GM15510 (cell line): ENCODE results near the gene DLEC1.

Source experiments
- POLR2A ChIP-seq: IDR thresholded peaks from 3 replicates; pipeline ENCODE4 v1.6.1; 2011; ENCODE audit warnings: borderline replicate concordance; ENCODE audit not compliant: insufficient read length; ENCODE audit errors: extremely low read depth

DLEC1 gene, protein sequence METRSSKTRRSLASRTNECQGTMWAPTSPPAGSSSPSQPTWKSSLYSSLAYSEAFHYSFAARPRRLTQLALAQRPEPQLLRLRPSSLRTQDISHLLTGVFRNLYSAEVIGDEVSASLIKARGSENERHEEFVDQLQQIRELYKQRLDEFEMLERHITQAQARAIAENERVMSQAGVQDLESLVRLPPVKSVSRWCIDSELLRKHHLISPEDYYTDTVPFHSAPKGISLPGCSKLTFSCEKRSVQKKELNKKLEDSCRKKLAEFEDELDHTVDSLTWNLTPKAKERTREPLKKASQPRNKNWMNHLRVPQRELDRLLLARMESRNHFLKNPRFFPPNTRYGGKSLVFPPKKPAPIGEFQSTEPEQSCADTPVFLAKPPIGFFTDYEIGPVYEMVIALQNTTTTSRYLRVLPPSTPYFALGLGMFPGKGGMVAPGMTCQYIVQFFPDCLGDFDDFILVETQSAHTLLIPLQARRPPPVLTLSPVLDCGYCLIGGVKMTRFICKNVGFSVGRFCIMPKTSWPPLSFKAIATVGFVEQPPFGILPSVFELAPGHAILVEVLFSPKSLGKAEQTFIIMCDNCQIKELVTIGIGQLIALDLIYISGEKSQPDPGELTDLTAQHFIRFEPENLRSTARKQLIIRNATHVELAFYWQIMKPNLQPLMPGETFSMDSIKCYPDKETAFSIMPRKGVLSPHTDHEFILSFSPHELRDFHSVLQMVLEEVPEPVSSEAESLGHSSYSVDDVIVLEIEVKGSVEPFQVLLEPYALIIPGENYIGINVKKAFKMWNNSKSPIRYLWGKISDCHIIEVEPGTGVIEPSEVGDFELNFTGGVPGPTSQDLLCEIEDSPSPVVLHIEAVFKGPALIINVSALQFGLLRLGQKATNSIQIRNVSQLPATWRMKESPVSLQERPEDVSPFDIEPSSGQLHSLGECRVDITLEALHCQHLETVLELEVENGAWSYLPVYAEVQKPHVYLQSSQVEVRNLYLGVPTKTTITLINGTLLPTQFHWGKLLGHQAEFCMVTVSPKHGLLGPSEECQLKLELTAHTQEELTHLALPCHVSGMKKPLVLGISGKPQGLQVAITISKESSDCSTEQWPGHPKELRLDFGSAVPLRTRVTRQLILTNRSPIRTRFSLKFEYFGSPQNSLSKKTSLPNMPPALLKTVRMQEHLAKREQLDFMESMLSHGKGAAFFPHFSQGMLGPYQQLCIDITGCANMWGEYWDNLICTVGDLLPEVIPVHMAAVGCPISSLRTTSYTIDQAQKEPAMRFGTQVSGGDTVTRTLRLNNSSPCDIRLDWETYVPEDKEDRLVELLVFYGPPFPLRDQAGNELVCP (N-terminal part only)

DNA sequence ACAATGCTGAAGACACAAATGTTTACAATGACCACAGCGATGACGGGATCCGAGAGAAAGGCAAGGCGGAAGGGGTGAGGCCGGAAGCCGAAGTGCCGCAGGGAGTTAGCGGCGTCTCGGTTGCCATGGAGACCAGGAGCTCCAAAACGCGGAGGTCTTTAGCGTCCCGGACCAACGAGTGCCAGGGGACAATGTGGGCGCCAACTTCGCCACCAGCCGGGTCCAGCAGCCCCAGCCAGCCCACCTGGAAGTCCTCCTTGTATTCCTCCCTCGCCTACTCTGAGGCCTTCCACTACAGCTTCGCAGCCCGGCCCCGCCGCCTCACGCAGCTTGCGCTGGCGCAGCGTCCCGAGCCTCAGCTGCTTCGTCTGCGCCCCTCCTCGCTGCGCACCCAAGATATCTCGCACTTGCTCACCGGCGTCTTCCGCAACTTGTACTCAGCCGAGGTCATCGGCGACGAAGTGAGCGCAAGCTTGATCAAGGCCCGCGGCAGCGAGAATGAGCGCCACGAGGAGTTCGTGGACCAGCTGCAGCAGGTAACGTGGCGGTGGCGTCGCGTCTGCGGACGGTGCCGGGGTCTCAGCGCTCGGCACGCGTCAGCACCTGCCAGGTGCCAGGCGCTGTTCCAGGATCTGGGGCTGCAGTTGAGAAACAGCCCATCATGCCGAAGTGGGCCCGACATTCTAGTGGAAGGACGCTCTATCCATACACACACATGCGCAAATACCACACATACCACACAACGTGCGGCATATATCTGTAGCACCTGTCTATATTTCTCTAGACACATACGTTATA is at the start of gene DLEC1:
Gene DLEC1 (plus strand): TSS at position 108 of the 798 bp plus-strand sequence. CDS start 18 bp downstream, at position 126.
- no peak for TF ChIP-seq POLR2A

DNA sequence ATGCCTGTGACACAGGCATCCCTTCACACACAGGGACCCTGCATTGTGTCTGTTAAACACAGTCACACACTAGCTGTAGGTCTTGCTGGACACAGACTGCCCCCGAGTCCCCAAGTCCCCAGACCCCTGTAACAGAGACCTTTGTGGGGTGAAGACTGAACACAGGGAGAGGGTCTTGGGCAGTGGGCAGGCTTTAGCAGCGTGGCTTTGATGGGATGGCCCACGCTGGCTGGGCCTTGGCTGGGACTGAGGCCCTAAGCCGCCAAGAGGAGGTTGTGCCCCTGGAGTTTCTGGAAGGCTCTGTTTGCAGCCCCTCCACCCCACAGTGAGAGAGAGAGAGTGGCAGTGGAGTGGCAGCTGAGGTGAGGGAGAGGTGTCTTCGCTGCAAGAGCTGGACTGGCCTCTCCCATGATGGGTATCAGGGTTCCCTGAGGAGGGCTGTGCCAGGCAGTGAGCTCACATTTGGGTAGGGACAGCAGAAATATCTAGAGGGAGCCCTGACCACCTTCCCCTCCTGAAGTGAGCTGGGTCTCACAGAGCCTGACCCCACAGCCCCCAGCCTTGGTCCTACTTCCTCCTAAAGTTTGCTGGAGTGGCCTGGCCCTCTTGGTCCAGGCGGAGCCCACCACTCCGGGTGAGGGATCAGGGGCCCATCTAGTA is 49.1 kb upstream of the DLEC1 start:
- TF ChIP-seq POLR2A, result no peak

DNA sequence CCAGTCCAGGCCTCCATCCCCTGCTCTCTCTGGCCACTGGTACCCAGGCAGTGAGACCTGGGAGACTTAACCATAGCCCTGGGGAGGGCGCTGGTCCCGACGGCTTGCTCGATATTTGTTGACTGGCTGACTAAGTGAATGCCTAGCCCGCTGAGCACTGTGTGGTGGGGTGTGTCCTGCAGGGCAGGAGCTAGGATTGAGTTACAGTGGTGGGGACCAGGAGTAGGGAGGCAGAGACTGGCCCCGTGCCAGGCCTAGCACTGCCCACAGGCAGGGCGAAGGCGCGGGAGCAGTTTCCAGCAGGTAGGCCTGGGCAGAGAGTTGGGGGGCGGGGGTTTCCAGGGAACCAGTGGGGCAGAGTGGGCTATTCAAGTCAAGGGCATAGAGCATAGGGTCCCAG is 48.5 kb upstream of the DLEC1 start, which contains the start of gene VILL:
Gene VILL (plus strand): TSS at position 260 of the 400 bp plus-strand sequence. CDS start 2,887 bp downstream, outside the sequence.
- no peak for TF ChIP-seq POLR2A

DNA sequence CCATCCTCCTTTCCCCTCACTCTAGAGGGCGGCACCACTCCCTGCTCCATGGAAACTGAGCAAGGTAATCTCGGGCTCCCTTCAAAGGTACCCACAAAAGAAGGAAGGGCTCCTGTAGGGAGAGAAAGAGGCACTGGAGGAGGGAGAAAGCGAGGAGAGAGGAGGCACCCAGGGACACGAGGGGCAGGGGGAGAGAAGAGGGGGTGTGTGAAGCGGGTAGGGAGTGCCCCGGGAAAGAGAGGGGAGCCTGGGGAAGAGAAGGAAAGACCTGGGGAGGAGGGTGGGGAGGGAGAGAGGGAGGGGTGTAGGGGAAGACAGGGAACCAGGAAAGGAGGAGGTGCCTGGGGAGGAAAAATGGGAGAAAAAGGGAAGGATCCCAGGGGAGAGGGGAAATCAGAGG is 47.9 kb upstream of the DLEC1 start:
- TF ChIP-seq POLR2A, result no peak

DNA sequence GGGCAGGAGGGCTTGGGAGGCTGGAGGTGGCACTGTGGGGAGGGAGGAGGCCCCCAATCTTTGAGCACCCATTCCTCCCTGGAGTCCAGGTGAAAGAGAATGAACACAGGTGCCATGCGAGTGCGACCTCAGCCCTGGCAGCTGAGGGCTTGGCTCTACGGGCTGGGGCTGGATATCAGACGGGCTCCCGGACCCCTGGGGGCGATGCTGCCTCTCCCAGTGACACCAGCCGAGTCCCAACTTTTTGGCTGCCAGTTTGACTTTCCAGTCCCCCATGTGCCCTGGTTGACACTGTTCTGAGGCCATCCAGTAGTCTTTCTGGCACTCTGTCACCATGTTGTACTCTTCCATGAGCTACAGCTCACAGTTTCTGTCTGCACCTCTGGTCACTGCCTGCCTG is 47.2 kb upstream of the DLEC1 start:
- no peak for TF ChIP-seq POLR2A

DNA sequence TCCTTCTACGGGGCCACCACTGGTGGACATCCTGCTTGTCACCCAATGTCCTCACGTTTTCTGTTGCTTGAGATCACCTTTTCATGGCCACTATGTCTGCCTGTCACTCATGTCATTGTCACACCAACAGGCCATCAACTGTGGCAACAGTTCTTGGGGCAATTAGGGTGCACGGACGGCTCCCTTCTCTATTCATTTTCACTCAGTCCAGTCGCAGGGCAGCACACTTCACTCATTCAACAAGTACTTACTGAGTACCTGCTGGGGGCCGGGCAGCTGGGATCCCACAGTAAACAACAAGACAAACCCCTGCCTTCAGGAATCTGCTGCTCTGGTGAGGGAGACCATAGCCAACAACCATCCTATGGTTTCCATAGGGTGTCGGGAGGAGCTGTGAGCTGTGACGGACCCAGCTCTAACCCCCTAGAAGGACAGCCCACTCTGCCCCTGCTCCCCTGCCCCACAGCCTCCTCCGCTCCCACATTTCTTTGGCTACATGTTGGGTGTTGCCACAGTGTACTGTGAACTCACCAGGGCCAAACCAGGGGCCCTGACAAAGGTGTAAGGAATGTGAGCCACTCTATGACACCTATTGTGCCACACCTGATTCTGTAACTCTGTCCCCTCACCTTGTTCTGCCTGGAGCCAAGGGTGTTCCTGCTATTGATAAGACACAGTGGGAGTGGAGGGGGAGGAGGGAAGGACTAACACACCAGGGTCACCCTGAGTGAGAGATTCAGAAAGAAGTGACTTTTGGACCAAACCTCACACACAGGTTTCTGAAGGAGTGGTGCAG is 46.5 kb upstream of the DLEC1 start:
- no peak for TF ChIP-seq POLR2A

DNA sequence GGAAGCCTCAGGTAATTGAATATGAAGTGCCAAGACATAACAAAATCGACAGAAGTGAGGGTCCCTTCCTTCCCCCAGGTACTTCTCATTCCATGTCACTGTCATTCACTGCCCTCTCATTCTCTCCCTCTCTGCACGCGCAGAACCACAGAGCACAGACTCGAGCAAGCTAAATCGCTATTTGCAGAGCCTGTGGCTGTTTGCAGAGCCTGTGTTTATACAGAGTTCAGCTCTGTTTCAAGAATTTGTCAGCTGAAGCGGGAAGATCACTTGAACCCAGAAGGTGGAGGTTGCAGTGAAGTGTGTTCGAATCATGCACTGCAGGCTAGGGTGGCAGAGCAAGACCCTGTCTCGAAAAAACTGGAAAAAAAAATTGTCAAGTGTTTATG is 45.9 kb upstream of the DLEC1 start:
- no peak for TF ChIP-seq POLR2A

DNA sequence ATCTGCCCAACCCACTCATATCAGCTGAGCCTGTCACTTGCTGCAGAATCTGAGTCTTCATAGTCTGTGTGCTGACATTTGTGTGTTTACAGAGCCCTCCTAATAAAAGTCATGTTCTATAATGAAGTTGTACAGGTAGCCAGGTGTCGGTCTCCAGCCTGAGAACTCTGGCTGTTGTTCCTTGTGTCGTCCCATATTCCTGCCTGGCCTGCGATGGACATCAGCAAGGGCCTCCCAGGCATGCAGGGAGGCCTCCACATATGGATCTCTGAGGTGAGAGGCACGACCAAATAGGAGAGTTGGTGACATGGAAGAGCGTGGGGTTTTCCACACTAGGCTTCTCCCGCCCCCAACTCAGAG is 45.6 kb upstream of the DLEC1 start:
- TF ChIP-seq POLR2A, result no peak

DNA sequence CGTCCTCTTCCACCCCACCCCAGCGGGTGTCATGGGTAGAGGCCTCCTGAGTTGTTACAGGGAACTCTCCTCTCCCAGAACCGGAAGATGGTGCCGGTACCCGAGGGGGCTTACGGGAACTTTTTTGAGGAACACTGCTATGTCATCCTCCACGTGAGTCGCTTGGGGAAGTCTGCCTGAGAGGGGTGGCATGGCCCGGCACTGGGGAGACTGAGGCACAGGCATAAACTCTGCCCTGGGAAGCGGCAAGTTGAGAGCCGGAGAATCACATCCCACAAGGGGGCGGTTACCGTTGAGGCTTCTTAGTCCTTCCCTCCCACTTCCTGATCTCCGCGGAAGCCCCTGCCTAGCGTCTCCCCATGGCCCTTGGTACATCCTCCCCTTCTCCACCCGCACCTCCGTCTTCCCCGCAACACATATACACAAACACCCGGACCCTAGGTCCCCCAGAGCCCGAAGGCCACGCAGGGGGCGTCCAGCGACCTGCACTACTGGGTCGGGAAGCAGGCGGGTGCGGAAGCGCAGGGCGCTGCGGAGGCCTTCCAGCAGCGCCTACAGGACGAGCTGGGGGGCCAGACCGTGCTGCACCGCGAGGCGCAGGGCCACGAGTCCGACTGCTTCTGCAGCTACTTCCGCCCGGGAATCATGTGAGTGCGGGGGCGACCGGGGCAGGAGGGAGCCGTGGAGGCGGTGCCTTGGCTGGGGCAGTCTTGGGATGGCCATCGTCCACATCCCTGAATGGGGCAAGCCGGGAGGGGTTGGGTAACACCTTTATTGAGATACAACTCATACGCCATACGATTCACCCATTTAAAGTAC is 45.0 kb upstream of the DLEC1 start:
- TF ChIP-seq POLR2A, result peak; percentile 80

DNA sequence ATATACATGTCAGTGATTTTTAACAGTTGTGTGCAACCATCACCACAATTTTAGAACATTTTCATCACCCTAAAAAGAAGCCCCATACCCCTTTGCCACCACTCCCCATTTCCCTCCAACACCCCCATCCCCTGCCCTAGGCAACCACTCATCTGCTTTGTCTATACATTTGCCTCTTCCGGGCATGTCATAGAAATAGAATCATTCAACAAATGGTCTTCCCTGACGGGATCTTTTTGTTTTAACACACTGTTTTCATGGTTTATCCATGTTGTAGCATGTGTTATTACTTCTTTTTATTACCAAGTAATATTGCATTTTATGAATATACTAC is 44.4 kb upstream of the DLEC1 start:
- no peak for TF ChIP-seq POLR2A

DNA sequence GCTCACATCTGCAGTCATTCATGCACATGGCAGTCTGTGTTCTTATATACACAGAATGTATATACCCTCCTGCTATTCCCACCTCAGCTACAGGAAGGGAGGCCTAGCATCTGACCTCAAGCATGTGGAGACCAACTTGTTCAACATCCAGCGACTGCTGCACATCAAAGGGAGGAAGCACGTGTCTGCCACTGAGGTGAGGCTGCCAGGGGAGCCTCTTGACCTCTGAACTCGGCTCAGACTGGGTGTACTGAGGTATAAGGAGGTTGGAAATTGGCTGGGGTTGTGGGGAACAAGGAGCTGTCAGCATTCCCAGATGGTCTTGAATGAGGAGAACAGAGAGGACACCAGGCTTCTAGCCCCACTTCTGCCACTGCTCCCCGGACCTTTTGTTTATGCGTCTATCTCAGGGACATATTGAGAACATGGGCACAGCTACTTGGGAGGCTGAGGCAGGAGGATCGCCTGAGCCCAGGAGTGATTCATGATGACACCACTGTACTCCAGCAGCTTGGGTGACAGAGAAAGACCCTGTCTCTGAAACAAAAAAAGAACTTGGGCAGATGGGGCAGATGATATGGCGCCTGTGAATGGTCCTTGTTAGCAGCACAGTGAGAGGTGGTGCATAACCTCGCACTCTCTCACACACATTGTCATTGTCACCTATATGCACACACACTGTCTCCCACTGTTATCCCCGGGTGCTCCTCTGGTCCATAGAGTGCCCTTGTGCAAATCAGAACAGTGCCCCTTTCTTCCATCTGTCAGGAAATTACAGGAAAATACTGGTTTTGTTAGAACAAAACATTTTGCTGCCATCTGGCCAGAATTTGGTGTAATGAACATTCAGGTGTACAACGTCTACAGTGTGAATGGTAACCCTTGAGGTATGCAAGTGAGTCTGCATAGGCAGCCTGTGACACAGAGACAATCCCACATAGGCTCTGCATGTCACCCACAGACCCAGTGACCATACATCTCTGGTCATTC is 43.1 kb upstream of the DLEC1 start:
- TF ChIP-seq POLR2A, result no peak

DNA sequence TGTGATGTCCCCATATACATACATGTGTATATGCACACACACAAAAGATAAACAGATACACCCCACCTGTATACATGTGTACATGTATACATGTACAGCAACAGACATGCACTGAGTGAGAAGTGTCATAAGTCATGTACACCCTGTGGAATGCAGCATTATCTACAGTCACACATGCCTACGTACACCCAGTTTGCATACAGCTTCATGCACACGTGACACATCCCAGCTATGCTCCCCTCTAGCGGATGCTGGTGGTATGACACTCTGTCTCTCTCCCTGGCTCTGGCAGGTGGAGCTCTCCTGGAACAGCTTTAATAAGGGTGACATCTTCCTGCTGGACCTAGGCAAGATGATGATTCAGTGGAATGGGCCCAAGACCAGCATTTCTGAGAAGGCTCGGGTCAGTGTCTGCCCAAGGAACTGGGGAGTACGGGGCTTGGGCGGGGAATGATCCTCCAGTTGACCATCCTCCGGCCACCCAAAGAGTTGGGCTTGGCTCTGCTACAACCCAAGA is 42.2 kb upstream of the DLEC1 start:
- TF ChIP-seq POLR2A, result no peak
